Measurements from ENCODE around the gene ARRDC3. TPM values are rescaled to one million over a fixed set of nuclear protein-coding genes. Genes with fewer than 3 reads are reported as not detected.

Gene ARRDC3
- total RNA-seq, 1 experiment from 2014 or later, result 2.8 TPM

- Histone ChIP-seq H4K8ac (replicated peaks; ENCODE audit: insufficient read length, low read depth, low read length) (no peak overlapping the region), H3K18ac (ENCODE audit: insufficient read length, low read depth, low read length) (no peak overlapping the region), H3K27me3 (ENCODE audit: insufficient read depth, low read length) (no peaks in the 10 kb centered on the region), H2AFZ (ENCODE audit: low read length) (no peak overlapping the region), H4K5ac (ENCODE audit: insufficient read length, low read depth, low read length) (no peak overlapping the region), H3K4me2 (ENCODE audit: insufficient read depth, insufficient read length, low read length) (no peak overlapping the region), H3K23ac (ENCODE audit: insufficient read length, low read depth, low read length) (no peak overlapping the region), H3K56ac (ENCODE audit: insufficient read length, low read depth, low read length) (no peak overlapping the region), H3K23me2 (ENCODE audit: insufficient read length, low read depth, low read length, poor library complexity, severe bottlenecking) (no peaks in the 10 kb centered on the region), H2BK12ac (ENCODE audit: insufficient read length, low read depth, low read length) (no peak overlapping the region), H3K27ac (ENCODE audit: insufficient read length, low read depth, low read length) (no peak overlapping the region), H3K9me3 (ENCODE audit: control insufficient read depth, low read depth, low read length) (no peaks in the 10 kb centered on the region), H3K14ac (ENCODE audit: insufficient read depth, low read length) (no peak overlapping the region), H2BK5ac (ENCODE audit: insufficient read length, low read length) (no peak overlapping the region), H3K9ac (ENCODE audit: extremely low read depth, insufficient read length, low read length) (no peak overlapping the region), H3K4ac (ENCODE audit: low read depth, low read length) (no peak overlapping the region), H3K79me1 (ENCODE audit: insufficient read depth, low read depth, low read length, poor library complexity, severe bottlenecking) (no peaks in the 10 kb centered on the region), H2BK15ac (ENCODE audit: low read depth, low read length) (no peak overlapping the region), H2BK120ac (ENCODE audit: low read depth, low read length, poor library complexity, severe bottlenecking) (no peak overlapping the region), H3K4me1 (ENCODE audit: insufficient read depth, low read length) (no peaks in the 10 kb centered on the region; the same call in 1 of the 2 replicates), H2BK20ac (ENCODE audit: low read depth, low read length, poor library complexity, severe bottlenecking) (no peak overlapping the region), H3K79me2 (ENCODE audit: insufficient read depth, low read length) (no peaks in the 10 kb centered on the region), H2AK5ac (ENCODE audit: insufficient read length, low read length) (no peak overlapping the region), H3T11ph (ENCODE audit: low read length) (no peak overlapping the region), H4K91ac (ENCODE audit: insufficient read length, low read depth, low read length) (no peak overlapping the region), H4K20me1 (ENCODE audit: control insufficient read depth, insufficient read depth, insufficient read length) (no peaks in the 10 kb centered on the region)
- Mint-ChIP-seq H3K4me1 (peaks cover 12 to 20% of the 10 kb centered on the region in 2 experiments), H3K9me3 (peaks cover 0 to 3% of the 10 kb centered on the region in 2 experiments; a peak in 3 of 5 replicates), H3K27me3 (ENCODE audit: low read depth) (no peaks in the 10 kb centered on the region), H3K4me3 (no peak overlapping the region), H3K27ac (peak overlapping the region in 1 of 3 experiments; percentile 80; a peak in 1 of 7 replicates), H3K36me3 (ENCODE audit: insufficient read depth in 1 of 3, low read depth in 3 of 3) (0 out of 7 replicates have a peak, but pooled peaks cover 0 to 1% (median 0%) of the 10 kb centered on the region in 3 experiments)
- no peak for TF ChIP-seq CTCF (conservative IDR thresholded peaks at IDR 0.05)
- WGBS (ENCODE audit: extremely low coverage, insufficient read length, low lambda C conversion rate), result no CpG with 5 or more reads among the region's 2 CpGs
- peak; percentile 37 for DNase-seq
Measured at GRCh38 chr5:91424638-91425436, 41.7 kb upstream of the ARRDC3 start.

All from H9 (cell line).